ENCODE data around the gene THADA. TPM values are rescaled to one million over a fixed set of nuclear protein-coding genes. Genes with fewer than 3 reads are reported as not detected.

The THADA gene
- total RNA-seq, 1 donor from 2014 or later, result 33.8 TPM

DNA sequence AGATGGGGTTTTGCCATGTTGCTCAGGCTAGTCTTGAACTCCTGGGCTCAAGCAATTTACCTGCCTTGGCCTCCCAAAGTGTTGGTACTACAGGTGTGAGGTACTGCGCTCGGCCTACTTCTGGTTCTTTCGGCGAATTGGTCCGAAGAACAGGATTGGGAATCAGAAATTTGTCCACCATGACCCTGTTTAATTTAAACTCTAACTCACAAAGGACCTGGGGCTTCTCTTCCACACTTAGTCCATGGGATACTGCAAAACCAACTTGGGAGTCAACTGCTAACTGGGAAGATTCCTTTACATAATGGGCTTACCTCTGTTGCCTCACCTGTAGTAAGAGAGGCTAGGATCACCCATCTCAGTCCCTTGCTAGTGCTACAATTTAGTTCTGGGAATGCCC is 289.6 kb downstream of the THADA start:
- H3K27me3 Mint-ChIP-seq (ENCODE audit: low read depth), result no peaks in the 10 kb centered on the region
- TF ChIP-seq, protein P1, sequence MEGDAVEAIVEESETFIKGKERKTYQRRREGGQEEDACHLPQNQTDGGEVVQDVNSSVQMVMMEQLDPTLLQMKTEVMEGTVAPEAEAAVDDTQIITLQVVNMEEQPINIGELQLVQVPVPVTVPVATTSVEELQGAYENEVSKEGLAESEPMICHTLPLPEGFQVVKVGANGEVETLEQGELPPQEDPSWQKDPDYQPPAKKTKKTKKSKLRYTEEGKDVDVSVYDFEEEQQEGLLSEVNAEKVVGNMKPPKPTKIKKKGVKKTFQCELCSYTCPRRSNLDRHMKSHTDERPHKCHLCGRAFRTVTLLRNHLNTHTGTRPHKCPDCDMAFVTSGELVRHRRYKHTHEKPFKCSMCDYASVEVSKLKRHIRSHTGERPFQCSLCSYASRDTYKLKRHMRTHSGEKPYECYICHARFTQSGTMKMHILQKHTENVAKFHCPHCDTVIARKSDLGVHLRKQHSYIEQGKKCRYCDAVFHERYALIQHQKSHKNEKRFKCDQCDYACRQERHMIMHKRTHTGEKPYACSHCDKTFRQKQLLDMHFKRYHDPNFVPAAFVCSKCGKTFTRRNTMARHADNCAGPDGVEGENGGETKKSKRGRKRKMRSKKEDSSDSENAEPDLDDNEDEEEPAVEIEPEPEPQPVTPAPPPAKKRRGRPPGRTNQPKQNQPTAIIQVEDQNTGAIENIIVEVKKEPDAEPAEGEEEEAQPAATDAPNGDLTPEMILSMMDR (conservative IDR thresholded peaks at IDR 0.05), result no peak
- H3K9me3 Mint-ChIP-seq, result peaks cover 8% of the 10 kb centered on the region

DNA sequence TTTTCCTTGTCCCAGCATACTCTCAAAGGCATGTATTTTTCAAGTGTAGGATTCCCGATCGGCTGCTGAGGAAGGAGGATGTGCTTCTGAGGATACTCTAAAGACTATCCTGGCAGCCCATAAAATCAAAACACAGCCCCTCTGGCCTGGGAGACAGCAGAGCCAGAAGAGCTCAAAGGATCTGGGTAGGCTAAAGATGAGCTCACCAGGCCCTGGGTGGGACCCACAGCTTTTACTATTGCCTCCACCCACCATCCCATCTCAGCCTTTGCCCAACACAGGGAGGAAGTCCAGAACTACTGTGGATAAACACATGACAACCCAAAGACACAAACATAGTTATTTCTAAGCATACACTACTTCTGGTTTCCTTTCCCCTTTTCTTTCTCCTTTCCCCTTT is 290.3 kb downstream of the THADA start:
- peaks cover 5% of the 10 kb centered on the region for H3K36me3 Mint-ChIP-seq (ENCODE audit: low read depth)
- H3K9me3 Mint-ChIP-seq, result peaks cover 8% of the 10 kb centered on the region
- DNase-seq (ENCODE audit: low read depth, low spot score), result no peak
- TF ChIP-seq, protein P1 (conservative IDR thresholded peaks at IDR 0.05), result no peak
- H3K27ac Mint-ChIP-seq (ENCODE audit: unreplicated experiment), result no peak overlapping the region
- H3K4me3 Mint-ChIP-seq, result no peak overlapping the region
- peaks cover 37% of the 10 kb centered on the region for H3K4me1 Mint-ChIP-seq
- no peaks in the 10 kb centered on the region for H3K27me3 Mint-ChIP-seq (ENCODE audit: low read depth)

More for the DNA sequence above, 289.6 kb downstream of the THADA start:
- H3K36me3 Mint-ChIP-seq (ENCODE audit: low read depth), result peaks cover 7% of the 10 kb centered on the region
- no peak overlapping the region for H3K4me3 Mint-ChIP-seq
- H3K4me1 Mint-ChIP-seq, result peaks cover 33% of the 10 kb centered on the region
- DNase-seq (ENCODE audit: low read depth, low spot score), result no peak
- H3K27ac Mint-ChIP-seq (ENCODE audit: unreplicated experiment), result no peak overlapping the region

DNA sequence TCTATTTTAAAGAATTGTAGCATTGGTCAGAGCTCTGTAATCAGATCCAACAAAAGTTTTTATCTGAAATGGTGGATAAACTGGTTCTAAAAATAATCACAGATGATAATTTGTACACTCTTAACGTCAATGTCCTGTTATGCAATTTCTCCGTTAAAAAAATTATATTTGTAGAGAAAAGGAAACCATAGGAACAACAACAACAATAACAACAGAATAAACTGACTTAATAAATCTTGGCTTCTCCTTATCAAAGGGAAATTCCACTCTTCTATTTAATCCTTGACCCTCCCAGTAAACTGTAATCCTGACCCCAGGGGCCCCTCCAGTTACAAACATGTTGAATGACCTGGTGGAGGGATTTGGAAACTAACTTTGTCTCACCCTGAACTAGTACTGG is 290.8 kb downstream of the THADA start:
- H3K9me3 Mint-ChIP-seq, result peaks cover 8% of the 10 kb centered on the region
- TF ChIP-seq, protein P1 (conservative IDR thresholded peaks at IDR 0.05), result no peak
- peaks cover 4% of the 10 kb centered on the region for H3K36me3 Mint-ChIP-seq (ENCODE audit: low read depth)
- H3K27ac Mint-ChIP-seq (ENCODE audit: unreplicated experiment), result no peak overlapping the region
- peaks cover 41% of the 10 kb centered on the region for H3K4me1 Mint-ChIP-seq
- H3K27me3 Mint-ChIP-seq (ENCODE audit: low read depth), result no peaks in the 10 kb centered on the region
- H3K4me3 Mint-ChIP-seq, result no peak overlapping the region
- DNase-seq (ENCODE audit: low read depth, low spot score), result no peak

DNA sequence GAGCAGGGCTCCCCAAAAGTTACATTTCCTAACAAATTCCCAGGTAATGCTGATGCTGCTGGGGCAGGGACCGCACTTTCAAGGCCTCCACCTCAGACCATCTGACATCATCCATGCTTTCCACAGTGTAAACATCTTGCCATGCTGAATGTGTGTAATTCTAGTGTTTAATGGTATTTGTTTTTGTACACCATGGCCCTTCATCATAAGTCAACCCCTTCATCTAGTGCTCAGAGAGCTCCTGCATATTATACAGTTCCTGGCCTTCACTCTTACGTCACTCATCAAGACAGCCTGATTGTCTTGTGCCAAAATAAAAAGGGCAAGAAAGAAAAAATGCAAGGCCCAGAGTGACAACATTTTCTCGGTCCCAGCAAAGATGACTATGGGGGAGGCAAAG is 291.9 kb downstream of the THADA start:
- Mint-ChIP-seq H3K27ac (ENCODE audit: unreplicated experiment) (peak overlapping the region; percentile 3), H3K9me3 (peaks cover 4% of the 10 kb centered on the region), H3K36me3 (ENCODE audit: low read depth) (no peaks in the 10 kb centered on the region), H3K4me1 (peaks cover 41% of the 10 kb centered on the region), H3K27me3 (ENCODE audit: low read depth) (no peaks in the 10 kb centered on the region), H3K4me3 (no peak overlapping the region)
- no peak for DNase-seq (ENCODE audit: low read depth, low spot score)
- TF ChIP-seq, protein P1 (conservative IDR thresholded peaks at IDR 0.05), result no peak

DNA sequence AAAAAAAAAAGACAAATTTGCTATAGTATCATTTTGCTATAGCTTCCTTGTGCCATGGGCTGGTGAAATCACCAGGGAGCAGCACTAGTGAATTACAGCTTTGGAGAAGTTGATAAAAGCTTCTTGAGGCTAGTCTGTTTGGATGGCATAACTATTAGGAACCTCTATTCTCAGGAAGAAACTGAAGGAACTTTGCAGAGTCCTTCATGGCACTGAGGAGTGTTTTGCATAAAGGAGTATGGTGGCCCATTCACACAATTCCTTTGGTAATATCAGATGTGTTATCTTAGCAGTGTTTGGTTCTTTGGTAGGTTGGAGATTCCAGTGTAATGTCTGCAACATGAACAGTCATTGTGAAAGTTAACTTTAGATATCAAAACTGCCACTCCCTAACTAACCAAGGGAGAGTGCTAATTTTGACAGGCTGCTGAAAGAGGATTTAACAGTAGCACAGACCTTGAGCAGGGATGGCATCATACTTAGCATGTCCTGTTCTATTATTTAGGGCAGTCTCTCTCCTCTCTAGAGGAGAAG is 292.8 kb downstream of the THADA start:
- H3K4me1 Mint-ChIP-seq, result peaks cover 41% of the 10 kb centered on the region

More for the DNA sequence above, 292.8 kb downstream of the THADA start:
- DNase-seq (ENCODE audit: low read depth, low spot score), result no peak
- no peaks in the 10 kb centered on the region for H3K9me3 Mint-ChIP-seq
- H3K27ac Mint-ChIP-seq (ENCODE audit: unreplicated experiment), result no peak overlapping the region
- peaks cover 2% of the 10 kb centered on the region for H3K36me3 Mint-ChIP-seq (ENCODE audit: low read depth)
- no peak overlapping the region for H3K4me3 Mint-ChIP-seq
- H3K27me3 Mint-ChIP-seq (ENCODE audit: low read depth), result no peaks in the 10 kb centered on the region
- TF ChIP-seq, protein P1 (conservative IDR thresholded peaks at IDR 0.05), result no peak
